ENCODE measurements around the gene LBH.

GRCh38 chr2:30235008-30235655, 3.8 kb downstream of the LBH start:
- TF ChIP-seq CTCF (optimal IDR thresholded peaks at IDR 0.05 in 1 of 3, IDR thresholded peaks at IDR 0.05 in 1 of 3, conservative IDR thresholded peaks at IDR 0.05 in 1 of 3; ENCODE audit: extremely low read depth in 1 of 3, insufficient read depth in 2 of 3, low read length in 3 of 3) (no peak), EZH2 (IDR thresholded peaks at IDR 0.05; ENCODE audit: low read length) (no peak)
